ENCODE data around the gene DYNC1LI1. TPM values are rescaled to one million over a fixed set of nuclear protein-coding genes. Genes with fewer than 3 reads are reported as not detected.

The DYNC1LI1 gene
- total and polyA plus RNA-seq, 2 of the 4 experiments (the other 2 are of a cell fraction), result 25.2 to 30.8 TPM

GRCh38 chr3:32553459-32553858 lies 17.2 kb downstream of the DYNC1LI1 start:
- no peak overlapping the region for H3K56ac ChIP-seq (ENCODE audit: extremely low read depth, insufficient read depth, low read length)

More at GRCh38 chr3:32553459-32553858, 17.2 kb downstream of the DYNC1LI1 start:
- CTCF ChIA-PET, result no interaction called here
- no peak overlapping the region for H2BK5ac ChIP-seq (ENCODE audit: low read depth, low read length, poor library complexity, severe bottlenecking)
- no peak overlapping the region for H2AK5ac ChIP-seq (ENCODE audit: low read depth, low read length)
- peaks cover 47% of the 10 kb centered on the region for H4K20me1 ChIP-seq (ENCODE audit: insufficient read depth, low read length)
- H2AFZ ChIP-seq (replicated peaks; ENCODE audit: low read length, poor library complexity), result no peak overlapping the region
- ATAC-seq (ENCODE audit: low read depth) (no peak), DNase-seq (no peak)
- H3K27ac ChIP-seq (ENCODE audit: insufficient read depth, low read length), result no peak overlapping the region
- no peak overlapping the region for H2BK20ac ChIP-seq (ENCODE audit: low read depth, low read length)
- intact Hi-C loops (cut with micrococcal nuclease) (no loop called here), dilution Hi-C loops (cut with HindIII; ENCODE audit: low sequenced_read_pairs, unreplicated experiment) (no loop called here), in situ Hi-C loops (cut with MboI; ENCODE audit: low sequenced_read_pairs) (no loop called here)
- no peak overlapping the region for H3K9ac ChIP-seq (ENCODE audit: low read depth, low read length)
- H3K4me2 ChIP-seq (ENCODE audit: low read depth, low read length), result no peak overlapping the region
- no peak overlapping the region for H3K23ac ChIP-seq (ENCODE audit: low read depth, low read length)
- H3K18ac ChIP-seq (ENCODE audit: low read depth, low read length), result no peak overlapping the region
- no peak overlapping the region for H3K4me3 ChIP-seq (ENCODE audit: insufficient read depth, low read depth, low read length)
- no peak overlapping the region for H3K4ac ChIP-seq (ENCODE audit: low read depth, low read length)
- no peak overlapping the region for H2AK9ac ChIP-seq (replicated peaks; ENCODE audit: low read depth, low read length, poor library complexity)
- no TSS peak for BruUV-seq (replicated peaks)
- WGBS, 2 experiments (ENCODE audit: extremely low coverage in 2 of 2, insufficient read length in 1 of 2), result no CpG with 5 or more reads among the region's 2 CpGs
- H2BK120ac ChIP-seq (ENCODE audit: low read depth, low read length), result no peak overlapping the region
- peaks cover 25 to 65% of the 10 kb centered on the region in 2 experiments for H3K79me1 ChIP-seq (ENCODE audit: low read depth in 1 of 2, low read length in 2 of 2)
- peaks cover 13% of the 10 kb centered on the region for H3K9me1 ChIP-seq (ENCODE audit: insufficient read depth, low read length)
- no peak for TF ChIP-seq MAFK (IDR thresholded peaks at IDR 0.05; ENCODE audit: low read depth, low read length)
- no peaks in the 10 kb centered on the region for H3K36me3 ChIP-seq (ENCODE audit: control insufficient read depth, insufficient read depth, low read length)
- H3K4me1 ChIP-seq (ENCODE audit: control insufficient read depth, insufficient read depth, low read length), result peaks cover 4% of the 10 kb centered on the region; the same call in 1 of the 2 replicates
- H3K14ac ChIP-seq (replicated peaks; ENCODE audit: low read depth, low read length), result no peak overlapping the region
- no peak overlapping the region for H4K5ac ChIP-seq (ENCODE audit: low read depth, low read length)
- no peak overlapping the region for H4K8ac ChIP-seq (ENCODE audit: low read depth in 2 of 2, low read length in 2 of 2)
- H2BK15ac ChIP-seq (ENCODE audit: low read depth, low read length), result no peak overlapping the region
- no peak overlapping the region for H4K91ac ChIP-seq (ENCODE audit: insufficient read depth, low read depth, low read length)
- POLR2A ChIA-PET (ENCODE audit: unreplicated experiment), result no interaction called here
- no peaks in the 10 kb centered on the region for H3K9me3 ChIP-seq (ENCODE audit: control insufficient read depth, insufficient read depth, low read length)
- no peaks in the 10 kb centered on the region for H3K27me3 ChIP-seq (ENCODE audit: control insufficient read depth, insufficient read depth, low read length)

Data from IMR-90 (cell line).